Activated naive CD4-positive, alpha-beta T cell (primary cell): ENCODE measurements around the gene MFAP1.
"Not testable (repeated sequence)": the region's sequence is repeated elsewhere in the genome, so short reads cannot be mapped to it uniquely, and the experiment has no call there.

Experiments
- DNase-seq, 4 experiments: peaks; one replicate each; lab custom pipeline; 2025; lab: John Stamatoyannopoulos, UW

The MFAP1 gene

DNA sequence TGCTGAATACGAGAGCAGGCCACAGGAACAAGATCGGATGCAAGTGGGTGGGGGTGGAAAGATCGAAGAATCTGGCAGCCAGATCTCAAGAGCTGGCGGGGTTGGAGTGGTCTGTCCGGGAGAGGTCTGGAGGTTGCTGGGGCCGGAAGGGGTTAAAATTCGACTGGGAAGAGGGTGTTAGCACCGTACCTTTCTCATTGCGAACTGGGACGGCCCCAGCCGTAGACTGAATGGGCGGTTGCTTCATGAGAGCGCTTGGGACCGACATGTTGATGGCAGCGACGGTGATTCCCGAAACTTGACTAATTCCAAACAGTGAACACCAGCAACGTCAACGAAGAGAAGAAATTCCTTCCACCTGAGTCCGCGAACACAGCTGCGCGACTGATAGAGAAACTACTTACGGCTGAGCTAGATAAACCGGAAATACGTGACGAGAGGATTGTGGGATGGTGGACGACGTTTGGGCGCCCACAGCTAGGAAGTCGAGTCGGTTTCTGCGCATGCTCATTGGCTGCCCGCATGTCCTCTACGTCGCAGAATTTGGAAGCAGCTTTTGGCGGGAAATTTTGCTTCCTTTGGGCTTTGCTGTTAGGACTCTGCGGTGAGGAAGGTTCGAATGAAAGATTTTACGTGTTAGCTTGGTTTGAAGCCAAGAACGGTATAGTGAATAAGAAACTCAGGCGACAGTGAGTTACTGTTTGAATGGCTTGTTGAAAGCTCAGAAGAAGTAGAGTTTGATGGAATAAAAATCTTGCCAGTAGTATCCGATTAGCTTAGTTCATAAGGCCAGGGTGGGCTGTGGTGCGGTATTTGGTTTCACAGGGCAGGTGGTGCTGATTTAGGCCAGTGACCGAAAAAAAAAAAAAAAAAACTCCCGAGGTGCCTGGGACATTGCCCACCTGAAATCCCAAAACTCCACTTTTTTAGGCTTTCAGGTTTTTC, at the start of gene MFAP1:
Gene MFAP1 (minus strand): TSS at position 389 of the 945 bp plus-strand sequence. CDS start 121 bp downstream, at position 268.
- DNase-seq = peak; percentile 62 to 79 (median 76)

GRCh38 chr15:43873651-43874050, 49.2 kb upstream of the MFAP1 start:
- DNase-seq = no peak

DNA sequence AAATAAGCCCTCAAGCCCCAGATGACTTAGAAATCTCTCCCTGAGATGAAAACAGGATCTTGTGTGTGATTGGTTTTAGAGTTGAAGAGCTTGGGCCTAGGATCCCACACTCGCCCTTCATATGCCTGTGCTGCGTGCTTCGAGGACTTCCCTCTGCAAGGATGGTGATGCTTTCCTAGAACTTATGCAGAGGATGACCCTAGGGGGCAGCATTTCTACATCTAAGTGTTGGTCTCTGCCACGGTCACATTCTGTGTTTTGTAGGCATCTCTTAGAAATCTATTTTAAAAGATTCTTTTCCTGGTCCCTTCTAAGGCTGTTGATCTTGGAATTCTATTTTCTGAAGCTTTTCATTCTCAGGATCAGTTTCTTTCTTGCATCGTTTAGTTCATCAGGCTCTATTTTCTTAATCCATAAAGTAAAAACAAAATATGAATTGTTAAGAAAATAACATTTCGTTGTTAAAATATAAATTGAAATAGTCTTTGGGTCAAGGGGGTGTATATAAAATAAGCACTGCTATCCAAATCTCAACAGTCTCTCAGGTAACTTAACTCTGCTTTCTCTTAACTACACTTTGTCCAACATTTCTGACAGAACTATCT, 48.0 kb upstream of the MFAP1 start:
- no peak for DNase-seq

- DNase-seq = no peak
Measured at GRCh38 chr15:43871835-43872234, 47.3 kb upstream of the MFAP1 start.

DNA sequence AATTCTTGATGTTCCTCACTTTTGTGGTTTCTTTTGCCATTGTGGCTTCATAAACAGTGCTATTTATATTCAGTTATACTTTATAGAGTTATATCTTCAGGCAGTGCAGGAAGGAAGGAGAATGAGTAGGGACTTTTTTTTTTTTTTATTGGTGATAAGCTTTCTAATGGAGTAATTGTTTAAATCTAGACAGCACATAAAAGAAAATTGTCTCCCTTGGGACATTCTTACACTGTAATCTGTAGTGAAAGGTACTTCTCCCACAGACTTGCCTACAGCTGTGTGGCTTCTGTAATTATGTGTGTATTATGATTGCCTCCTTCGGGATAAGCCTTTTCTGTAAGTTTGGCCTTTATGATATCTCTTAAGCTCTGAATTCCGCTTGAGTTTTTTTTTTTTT, 43.9 kb upstream of the MFAP1 start:
- DNase-seq = no peak

DNA sequence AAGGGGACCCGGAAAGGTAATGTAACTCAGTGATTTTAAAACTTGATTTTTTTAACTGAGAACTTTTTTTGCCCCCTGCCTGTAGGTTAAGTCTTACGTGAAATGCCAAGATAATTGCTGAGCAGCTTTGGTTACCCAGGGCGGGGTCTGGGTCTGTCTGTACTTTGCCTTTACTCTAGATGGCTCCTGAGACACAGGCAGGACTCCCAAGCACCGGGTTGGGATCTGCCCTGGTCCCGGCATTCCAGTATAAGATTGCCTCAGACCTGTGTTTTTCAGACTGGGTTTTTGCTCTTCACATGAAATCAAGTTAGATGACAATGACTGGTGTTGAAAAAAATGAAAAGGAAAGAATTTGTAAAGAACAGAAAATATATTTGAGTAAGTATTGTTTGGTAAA, 42.6 kb upstream of the MFAP1 start:
- no peak for DNase-seq

DNA sequence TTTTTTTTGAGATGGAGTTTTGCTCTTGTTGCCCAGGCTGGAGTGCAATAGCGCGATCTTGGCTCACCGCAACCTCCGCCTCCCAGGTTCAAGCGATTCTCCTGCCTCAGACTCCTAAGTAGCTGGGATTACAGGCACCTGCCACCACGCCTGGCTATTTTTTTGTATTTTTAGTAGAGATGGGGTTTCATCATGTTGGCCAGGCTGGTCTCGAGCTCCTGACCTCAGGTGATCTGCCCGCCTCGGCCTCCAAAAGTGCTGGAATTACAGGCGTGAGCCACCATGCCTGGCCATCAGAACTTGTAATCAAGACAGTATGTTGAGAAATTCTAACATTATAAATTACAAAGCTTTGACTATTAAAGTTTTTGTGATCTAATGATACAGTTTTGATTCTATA, 42.1 kb upstream of the MFAP1 start:
- DNase-seq = not testable (repeated sequence)

DNA sequence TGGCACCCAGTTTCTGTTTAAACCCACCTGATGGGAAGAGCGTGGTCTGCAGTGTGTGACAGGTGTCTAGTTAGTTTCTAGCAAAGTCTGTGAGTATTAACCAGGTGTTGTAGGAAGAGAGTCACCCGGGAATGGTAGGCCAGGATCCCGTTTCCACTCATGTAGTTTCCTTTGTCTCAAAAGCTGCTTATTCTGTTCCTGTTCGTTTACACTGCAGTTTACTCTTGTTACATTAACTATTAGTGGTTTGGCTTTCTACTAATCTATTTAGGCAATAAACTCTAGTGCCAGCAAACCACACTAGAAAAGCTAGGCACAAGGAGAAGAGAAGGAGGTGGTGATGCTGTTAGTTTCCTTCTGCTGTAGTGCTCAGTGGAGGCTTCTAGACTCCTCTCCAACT, 35.1 kb upstream of the MFAP1 start:
- no peak for DNase-seq

DNA sequence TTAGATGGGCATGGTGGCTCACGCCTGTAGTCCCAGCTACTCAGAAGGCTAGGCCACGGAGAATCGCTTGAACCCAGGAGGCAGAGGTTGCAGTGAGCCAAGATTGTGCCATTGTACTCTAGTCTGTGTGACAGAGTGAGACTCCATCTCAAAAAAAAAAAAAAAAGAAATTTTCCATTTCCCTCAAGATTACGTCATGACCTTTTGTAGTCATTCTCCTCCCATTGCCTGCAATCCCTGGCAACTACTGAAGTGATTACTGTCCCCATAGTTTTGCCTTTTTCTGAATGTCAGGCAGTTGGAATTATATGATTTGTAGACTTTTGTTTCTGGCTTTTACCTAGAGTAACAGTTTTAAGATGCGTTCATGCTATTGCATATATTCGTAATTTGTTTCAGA, 30.3 kb upstream of the MFAP1 start:
- DNase-seq = no peak

DNA sequence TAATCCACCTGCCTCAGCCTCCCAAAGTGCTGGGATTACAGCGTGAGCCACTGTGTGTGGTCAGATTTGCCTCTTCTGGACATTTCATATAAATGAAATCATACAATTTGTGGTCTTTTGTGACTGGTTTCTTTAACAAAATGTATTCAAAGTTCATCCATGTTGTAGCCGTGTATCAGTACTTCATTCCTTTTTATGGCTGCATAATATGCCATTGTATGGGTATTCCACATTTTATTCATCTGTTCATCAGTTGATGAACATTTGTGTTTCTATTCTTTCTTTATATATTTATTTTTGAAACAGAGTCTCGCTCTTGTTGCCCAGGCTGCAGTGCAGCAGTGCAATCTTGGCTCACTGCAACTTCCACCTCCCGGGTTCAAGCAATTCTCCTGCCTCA, 28.1 kb upstream of the MFAP1 start:
- DNase-seq = no peak

DNA sequence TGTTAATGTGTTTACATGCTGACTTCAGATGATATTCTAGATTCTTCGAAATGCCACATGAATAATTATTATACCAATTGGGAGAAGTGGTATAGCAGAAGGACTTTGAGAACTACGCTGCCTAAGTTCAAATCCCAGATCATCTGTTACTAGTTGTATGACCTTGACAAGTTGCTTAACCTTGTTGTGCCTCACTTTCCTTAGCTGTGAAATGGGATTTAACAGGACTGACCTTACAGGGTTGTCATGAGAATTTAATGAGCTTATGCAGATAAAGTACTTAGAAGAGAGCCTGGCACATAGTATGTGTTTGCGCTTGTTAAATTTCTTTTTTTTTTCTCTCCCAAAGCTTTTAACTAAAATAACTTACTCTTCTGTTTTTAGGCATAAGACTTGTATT, 26.8 kb upstream of the MFAP1 start:
- DNase-seq = no peak

GRCh38 chr15:43845421-43845820, 20.9 kb upstream of the MFAP1 start:
- DNase-seq = no peak

GRCh38 chr15:43832485-43832884, 8.0 kb upstream of the MFAP1 start:
- not testable (repeated sequence) for DNase-seq

GRCh38 chr15:43831519-43832052, 7.1 kb upstream of the MFAP1 start:
- not testable (repeated sequence) for DNase-seq

DNA sequence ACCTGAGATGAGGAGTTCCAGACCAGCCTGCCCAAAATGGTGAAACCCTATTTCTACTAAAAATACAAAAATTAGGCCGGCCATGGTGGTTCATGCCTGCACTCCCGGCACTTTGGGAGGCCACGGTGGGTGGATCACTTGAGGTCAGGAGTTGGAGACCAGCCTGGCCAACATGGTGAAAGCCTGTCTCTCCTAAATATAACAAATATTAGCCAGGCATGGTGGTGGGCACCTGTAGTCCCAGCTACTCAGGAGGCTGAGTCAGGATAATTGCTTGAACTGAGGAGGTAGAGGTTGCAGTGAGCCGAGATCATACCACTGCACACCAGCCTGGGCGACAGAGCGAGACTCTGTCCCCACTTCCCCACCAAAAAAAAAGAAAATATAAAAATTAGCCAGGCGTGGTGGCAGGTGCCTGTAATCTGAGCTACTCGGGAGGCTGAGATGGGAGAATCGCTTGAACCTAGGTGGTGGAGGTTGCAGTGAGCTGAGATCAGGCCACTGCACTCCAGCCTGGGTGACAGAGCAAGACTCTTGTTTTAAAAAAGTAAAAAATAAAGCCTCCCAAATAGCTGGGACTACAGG, 6.3 kb upstream of the MFAP1 start:
- not testable (repeated sequence) for DNase-seq

GRCh38 chr15:43829951-43830540, 5.6 kb upstream of the MFAP1 start:
- DNase-seq = not testable (repeated sequence)

GRCh38 chr15:43828061-43828657, 3.7 kb upstream of the MFAP1 start:
- DNase-seq = no peak

DNA sequence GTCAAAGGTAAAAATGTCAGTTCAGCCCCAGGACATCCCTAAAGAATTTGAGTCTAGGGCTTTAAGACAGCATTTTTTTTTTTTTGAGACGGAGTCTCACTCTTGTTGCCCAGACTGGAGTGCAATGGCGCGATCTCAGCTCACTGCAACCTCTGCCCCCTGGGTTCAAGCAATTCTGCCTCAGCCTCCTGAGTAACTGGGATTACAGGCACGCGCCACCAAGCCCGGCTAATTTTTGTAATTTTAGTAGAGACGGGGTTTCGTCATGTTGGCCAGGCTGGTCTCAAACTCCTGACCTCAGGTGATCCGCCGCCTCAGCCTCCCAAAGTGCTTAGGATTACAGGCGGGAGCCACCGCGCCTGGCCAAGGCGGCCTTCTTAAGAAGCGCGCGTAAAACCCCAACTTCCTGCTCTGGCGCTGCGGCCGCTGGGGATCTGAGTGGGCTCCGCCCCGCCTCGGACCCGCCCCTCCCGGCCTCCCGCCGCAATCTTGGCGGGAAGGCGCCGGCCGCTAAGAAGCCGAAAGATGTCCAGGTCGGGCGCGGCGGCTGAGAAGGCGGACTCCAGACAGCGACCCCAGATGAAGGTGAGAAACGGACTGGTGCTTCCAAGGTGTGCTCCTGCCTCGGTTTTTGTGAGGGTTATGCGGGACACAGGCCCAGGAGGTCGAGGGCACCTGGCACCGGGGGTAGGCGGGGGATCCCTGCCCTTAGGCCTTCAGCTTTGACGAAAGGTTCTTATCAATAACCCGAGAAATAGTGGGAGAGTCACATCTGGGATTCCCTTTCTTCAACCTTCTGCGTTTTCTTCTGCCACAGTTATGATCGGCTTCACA, 2.2 kb upstream of the MFAP1 start, which contains the start of gene WDR76:
Gene WDR76 (plus strand): TSS at position 495 of the 834 bp plus-strand sequence. CDS start 31 bp downstream, at position 526.
- peak; percentile 25 to 51 (median 32) for DNase-seq

GRCh38 chr15:43826029-43826507, 1.6 kb upstream of the MFAP1 start:
- no peak for DNase-seq

DNA sequence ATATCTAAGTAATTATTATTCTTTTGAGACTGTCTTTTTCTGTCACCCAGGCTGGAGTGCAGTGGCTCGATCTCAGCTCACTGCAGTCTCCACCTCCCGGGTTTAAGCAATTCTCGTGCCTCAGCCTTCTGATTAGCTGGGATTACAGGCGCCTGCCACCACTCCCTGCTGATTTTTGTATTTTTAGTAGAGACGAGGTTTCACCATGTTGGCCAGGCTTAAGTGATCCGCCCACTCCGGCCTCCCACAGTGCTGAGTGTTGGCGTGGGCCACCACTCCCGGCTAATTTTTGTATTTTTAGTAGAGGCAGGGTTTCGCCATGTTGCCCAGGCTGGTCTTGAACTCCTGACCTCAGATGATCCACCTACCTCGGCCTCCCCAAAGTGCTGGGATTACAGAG, 815 bp upstream of the MFAP1 start:
- not testable (repeated sequence) for DNase-seq

GRCh38 chr15:43821505-43821904, 3.0 kb downstream of the MFAP1 start:
- no peak for DNase-seq
